Breast epithelium (tissue), 4 donors: ENCODE results near the gene F8. TPM values are rescaled to one million over a fixed set of nuclear protein-coding genes. Genes with fewer than 3 reads are reported as not detected.

Experiments
- DNase-seq, 2 donors: peaks; one replicate each; pipeline ENCODE4 v3.0.0-alpha.2; 2019; ENCODE audit warnings: low spot score in 2 of 2
- H3K27ac ChIP-seq, 2 donors: fragments of 200-600 bp; sonication (generic) in 1 of 2; one replicate each; pipeline ENCODE4 v1.5.1; 2016 to 2019; ENCODE audit warnings: mild to moderate bottlenecking in 1 of 2
- H3K27me3 ChIP-seq, 2 donors: fragments of 200-600 bp; sonication (generic) in 1 of 2; one replicate each; pipeline versions ENCODE4 v1.5.1 to v1.6.0; 2017 to 2019; ENCODE audit warnings: control low read depth in 1 of 2, mild to moderate bottlenecking in 1 of 2
- H3K36me3 ChIP-seq: fragments of 200-600 bp; one replicate; pipeline ENCODE4 v1.5.1; 2019
- H3K4me1 ChIP-seq, 2 donors: fragments of 200-600 bp; sonication (generic); one replicate each; pipeline ENCODE4 v1.5.1; 2016 to 2019; ENCODE audit warnings: control low read depth in 1 of 2
- H3K4me3 ChIP-seq, 3 donors: fragments of 200-600 bp; sonication (generic); 1 replicate in 2 of 3; 2 replicates in 1 of 3; pipeline ENCODE4 v1.5.1; 2016 to 2019; ENCODE audit warnings: mild to moderate bottlenecking in 3 of 3, moderate library complexity in 2 of 3
- H3K9me3 ChIP-seq, 2 donors: fragments of 200-600 bp; sonication (generic) in 1 of 2; one replicate each; pipeline ENCODE4 v1.5.1; 2016 to 2019; ENCODE audit warnings: control low read depth in 1 of 2
- POLR2A ChIP-seq: fragments of 450-650 bp; IDR thresholded peaks from one replicate; pipeline ENCODE4 v1.6.1; 2016; ENCODE audit warnings: antibody characterized with exemption, mild to moderate bottlenecking, moderate library complexity
- POLR2AphosphoS5 ChIP-seq, 3 donors: sonication (generic); formaldehyde crosslinking; IDR thresholded peaks; one replicate each; pipeline ENCODE4 v1.6.1; 2017; ENCODE audit warnings: antibody characterized with exemption in 3 of 3
- intact Hi-C: fragments of 100-400 bp; cut with DNase I; formaldehyde crosslinking; loops from one replicate; pipeline ENCODE4 v1.15.1; 2023; ENCODE audit warnings: low total_unique reads
- total RNA-seq, 3 donors: library from RNA; depleted of rRNA; stranded (reverse); fragments of >200 nt; gene quantifications; one replicate each; pipeline ENCODE4 v1.1.0, GENCODE V29; 2016
- TF ChIP-seq, protein P1 (sequence below), 3 donors: fragments of 450-650 bp; IDR thresholded peaks; one replicate each; pipeline ENCODE4 v1.5.1; 2016 to 2017; ENCODE audit warnings: antibody characterized with exemption in 3 of 3, mild to moderate bottlenecking in 3 of 3, moderate library complexity in 3 of 3

The F8 gene
- total RNA-seq, 3 donors from 2014 or later = 14.6 to 30.2 (median 16.1) TPM

DNA sequence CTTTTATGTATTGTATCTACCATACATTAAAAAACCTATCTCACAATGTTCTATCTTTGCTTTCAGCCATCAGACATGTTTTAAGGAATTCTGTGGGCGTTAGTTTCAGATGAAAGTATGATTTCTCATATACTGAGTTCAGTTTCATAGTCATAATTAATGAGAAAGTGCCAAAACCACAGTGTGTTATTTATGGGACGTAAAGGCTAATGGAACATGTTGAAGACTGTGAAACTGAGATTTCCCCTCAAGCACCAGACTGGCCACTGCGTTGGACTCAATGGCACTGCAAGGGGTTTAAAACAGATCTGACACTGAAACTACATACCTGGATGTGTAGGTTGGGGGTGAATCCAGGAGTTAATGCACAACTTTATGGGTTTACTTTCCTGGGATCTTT, 32.0 kb downstream of the F8 start:
- intact Hi-C loops = no loop called here
- DNase-seq = no peak
- H3K4me1 ChIP-seq = no peaks in the 10 kb centered on the region
- no peaks in the 10 kb centered on the region for H3K9me3 ChIP-seq
- no peak overlapping the region for H3K27ac ChIP-seq
- no peaks in the 10 kb centered on the region for H3K36me3 ChIP-seq
- TF ChIP-seq POLR2AphosphoS5 (IDR thresholded peaks at IDR 0.05) = no peak
- no peak for TF ChIP-seq POLR2A
- TF ChIP-seq, protein P1, sequence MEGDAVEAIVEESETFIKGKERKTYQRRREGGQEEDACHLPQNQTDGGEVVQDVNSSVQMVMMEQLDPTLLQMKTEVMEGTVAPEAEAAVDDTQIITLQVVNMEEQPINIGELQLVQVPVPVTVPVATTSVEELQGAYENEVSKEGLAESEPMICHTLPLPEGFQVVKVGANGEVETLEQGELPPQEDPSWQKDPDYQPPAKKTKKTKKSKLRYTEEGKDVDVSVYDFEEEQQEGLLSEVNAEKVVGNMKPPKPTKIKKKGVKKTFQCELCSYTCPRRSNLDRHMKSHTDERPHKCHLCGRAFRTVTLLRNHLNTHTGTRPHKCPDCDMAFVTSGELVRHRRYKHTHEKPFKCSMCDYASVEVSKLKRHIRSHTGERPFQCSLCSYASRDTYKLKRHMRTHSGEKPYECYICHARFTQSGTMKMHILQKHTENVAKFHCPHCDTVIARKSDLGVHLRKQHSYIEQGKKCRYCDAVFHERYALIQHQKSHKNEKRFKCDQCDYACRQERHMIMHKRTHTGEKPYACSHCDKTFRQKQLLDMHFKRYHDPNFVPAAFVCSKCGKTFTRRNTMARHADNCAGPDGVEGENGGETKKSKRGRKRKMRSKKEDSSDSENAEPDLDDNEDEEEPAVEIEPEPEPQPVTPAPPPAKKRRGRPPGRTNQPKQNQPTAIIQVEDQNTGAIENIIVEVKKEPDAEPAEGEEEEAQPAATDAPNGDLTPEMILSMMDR (IDR thresholded peaks at IDR 0.05) = no peak
- no peaks in the 10 kb centered on the region for H3K27me3 ChIP-seq
- no peak overlapping the region for H3K4me3 ChIP-seq

DNA sequence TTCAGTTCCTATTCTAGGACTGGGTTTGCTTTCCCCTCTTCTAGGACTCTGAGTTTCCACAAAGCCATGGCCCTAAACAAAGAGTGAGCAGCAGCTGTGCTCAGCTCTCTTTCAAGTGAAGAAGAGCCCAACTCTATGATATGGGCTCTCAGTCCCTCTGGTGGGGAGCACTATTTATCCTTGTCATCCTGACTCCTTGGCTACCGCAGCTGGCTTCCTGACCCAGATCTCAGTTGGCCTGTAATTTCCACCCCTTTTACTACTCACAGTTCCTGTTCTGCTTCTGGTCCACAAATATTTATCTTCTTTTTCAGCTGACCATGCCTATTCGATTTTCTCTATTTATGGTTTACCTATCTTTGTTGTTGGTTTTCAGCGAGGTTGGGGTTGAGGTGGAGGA, 33.8 kb downstream of the F8 start:
- Histone ChIP-seq H3K9me3 (no peaks in the 10 kb centered on the region), H3K4me3 (no peak overlapping the region), H3K4me1 (no peaks in the 10 kb centered on the region), H3K27ac (no peak overlapping the region), H3K36me3 (no peaks in the 10 kb centered on the region), H3K27me3 (no peaks in the 10 kb centered on the region)
- intact Hi-C loops = no loop called here
- TF ChIP-seq, protein P1 (IDR thresholded peaks at IDR 0.05) = no peak
- TF ChIP-seq POLR2A (no peak), POLR2AphosphoS5 (IDR thresholded peaks at IDR 0.05) (no peak)
- DNase-seq = no peak

DNA sequence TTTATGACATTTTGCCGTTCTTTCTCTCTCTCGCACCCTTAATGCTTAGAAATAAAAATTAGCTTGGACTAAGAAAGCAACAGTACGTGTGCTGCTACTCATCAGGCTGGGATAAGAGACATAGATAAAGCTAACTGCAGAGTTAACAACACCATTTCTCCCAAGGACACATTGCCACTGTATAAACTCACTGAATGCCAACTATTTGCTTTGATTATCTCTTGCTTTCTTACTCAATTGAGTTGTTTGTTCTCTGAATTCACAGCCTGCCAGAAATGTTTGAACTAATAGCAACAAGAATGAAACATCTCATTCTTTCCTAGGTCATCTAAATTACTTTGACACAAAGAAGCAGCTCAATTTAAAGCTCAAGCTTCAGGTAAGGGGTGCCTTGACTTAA, 34.6 kb downstream of the F8 start:
- no peak for TF ChIP-seq POLR2AphosphoS5 (IDR thresholded peaks at IDR 0.05)
- TF ChIP-seq, protein P1 (IDR thresholded peaks at IDR 0.05) = no peak
- no peak for TF ChIP-seq POLR2A
- intact Hi-C loops = no loop called here

DNA sequence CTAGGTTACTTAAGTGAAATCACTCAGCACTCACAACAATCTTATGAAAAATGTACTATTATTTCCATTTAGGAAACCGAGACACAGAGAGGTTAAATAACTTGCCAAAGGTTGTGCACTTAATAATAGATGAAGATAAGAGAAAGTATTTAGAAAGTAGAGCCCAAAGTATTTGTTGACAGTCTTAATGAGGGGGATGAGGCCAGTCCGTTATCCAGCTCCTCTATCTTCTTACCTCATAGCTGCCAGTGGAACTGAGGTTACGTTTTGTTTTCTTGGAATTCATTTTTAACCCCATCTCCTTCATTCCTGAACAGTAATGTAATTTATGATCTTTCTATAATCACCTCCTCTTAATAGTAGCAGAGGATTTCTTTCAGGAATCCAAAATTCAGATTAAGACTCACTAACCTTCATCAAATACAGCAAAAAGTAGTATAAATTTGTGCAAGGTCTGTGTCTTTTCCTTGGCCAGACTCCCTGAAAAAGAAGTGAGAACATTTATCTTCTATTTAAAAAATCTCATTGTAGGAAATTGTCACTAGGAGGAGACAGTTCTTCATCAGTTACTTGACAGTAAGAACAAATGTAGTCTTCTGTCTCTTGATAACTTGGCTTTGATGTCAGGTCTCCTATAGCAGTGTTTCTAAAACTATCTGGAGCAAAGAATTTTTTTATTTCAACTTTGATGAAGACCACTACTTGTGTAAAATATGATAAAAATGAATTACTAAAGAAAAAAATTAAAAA, 35.5 kb downstream of the F8 start:
- Histone ChIP-seq H3K27ac (no peak overlapping the region), H3K27me3 (no peaks in the 10 kb centered on the region), H3K4me1 (no peaks in the 10 kb centered on the region), H3K36me3 (no peaks in the 10 kb centered on the region), H3K4me3 (no peak overlapping the region), H3K9me3 (no peaks in the 10 kb centered on the region)
- intact Hi-C loops = no loop called here
- TF ChIP-seq POLR2A (no peak), POLR2AphosphoS5 (IDR thresholded peaks at IDR 0.05) (no peak)
- TF ChIP-seq, protein P1 (IDR thresholded peaks at IDR 0.05) = no peak
- no peak for DNase-seq

More for the DNA sequence above, 34.6 kb downstream of the F8 start:
- H3K9me3 ChIP-seq = no peaks in the 10 kb centered on the region
- H3K4me3 ChIP-seq = no peak overlapping the region
- no peaks in the 10 kb centered on the region for H3K27me3 ChIP-seq
- no peak for DNase-seq
- no peak overlapping the region for H3K27ac ChIP-seq
- no peaks in the 10 kb centered on the region for H3K4me1 ChIP-seq
- no peaks in the 10 kb centered on the region for H3K36me3 ChIP-seq

DNA sequence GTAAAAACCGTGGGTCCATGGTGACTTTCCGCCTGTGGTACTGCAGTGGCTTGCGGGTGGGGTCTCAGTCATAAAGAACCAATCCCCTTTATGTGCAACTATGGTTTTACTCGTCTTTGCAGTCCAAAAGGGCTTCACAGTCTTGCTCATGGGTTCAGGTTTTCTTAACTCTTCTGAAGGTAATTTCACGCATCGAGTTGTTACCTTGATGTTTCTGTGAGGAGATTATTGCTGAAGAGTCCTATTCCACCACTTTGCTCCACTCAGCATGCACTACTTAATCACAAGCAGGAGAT, 41.5 kb downstream of the F8 start:
- Histone ChIP-seq H3K4me3 (peak overlapping the region in 2 of 3 donors; percentile 46 to 64), H3K36me3 (no peaks in the 10 kb centered on the region), H3K9me3 (no peaks in the 10 kb centered on the region), H3K4me1 (no peaks in the 10 kb centered on the region), H3K27me3 (no peaks in the 10 kb centered on the region), H3K27ac (no peak overlapping the region)
- intact Hi-C loops = no loop called here
- TF ChIP-seq, protein P1 (IDR thresholded peaks at IDR 0.05) = no peak
- TF ChIP-seq POLR2AphosphoS5 (IDR thresholded peaks at IDR 0.05) = no peak
- TF ChIP-seq POLR2A = no peak
- no peak for DNase-seq
